UCSD-AML1 (cell line): ENCODE data around the gene C1QTNF4.

ENCODE experiments used
- DNase-seq: peaks from one replicate; lab custom pipeline; 2025; ENCODE audit not compliant: unreplicated experiment; lab: John Stamatoyannopoulos, UW

C1QTNF4 gene

DNA sequence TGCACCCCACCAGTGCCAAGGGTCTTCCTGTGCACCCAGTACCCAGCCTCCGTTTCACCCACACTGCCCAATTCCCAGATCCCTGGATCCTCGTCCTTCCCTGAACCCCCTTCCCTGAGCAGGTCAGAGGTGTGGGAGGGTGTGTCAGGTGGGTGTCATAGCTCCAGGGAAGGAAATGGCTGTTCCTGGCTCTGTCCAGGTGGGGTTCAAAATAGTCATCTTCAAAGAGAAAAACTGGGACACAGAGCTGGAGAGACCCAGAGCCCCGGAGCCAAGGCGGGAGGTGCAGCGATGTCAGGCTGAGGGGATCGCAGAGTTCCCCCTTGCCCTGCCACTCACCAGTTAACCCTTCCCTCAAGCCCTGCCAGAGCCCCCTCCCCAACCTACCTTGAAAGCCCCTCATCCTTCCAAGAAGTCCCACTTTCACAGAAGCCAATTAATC lies 698 bp downstream of the C1QTNF4 start:
- no peak for DNase-seq

- DNase-seq, result no peak
Measured at GRCh38 chr11:47592970-47593369, 1.2 kb downstream of the C1QTNF4 start.

DNA sequence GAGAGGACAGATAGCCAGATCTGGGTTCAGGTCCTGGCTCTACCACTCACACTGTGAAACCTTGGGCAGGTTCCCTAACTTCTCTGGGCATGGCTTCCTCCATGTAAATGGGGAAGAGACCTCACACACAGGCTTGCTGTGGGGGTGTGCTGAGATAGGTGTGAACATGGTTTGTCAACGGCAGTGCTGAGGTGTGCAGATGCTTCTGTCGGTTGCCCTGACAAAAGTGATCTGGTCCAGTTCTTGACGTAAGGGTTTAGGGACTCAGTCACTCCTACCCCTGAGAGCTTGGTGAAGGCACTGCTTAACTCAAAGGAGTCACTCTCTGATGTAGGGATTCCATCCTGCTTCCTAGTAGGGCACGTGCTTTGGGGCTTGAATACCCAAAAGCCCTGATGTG lies 2.0 kb downstream of the C1QTNF4 start:
- DNase-seq, result no peak

DNA sequence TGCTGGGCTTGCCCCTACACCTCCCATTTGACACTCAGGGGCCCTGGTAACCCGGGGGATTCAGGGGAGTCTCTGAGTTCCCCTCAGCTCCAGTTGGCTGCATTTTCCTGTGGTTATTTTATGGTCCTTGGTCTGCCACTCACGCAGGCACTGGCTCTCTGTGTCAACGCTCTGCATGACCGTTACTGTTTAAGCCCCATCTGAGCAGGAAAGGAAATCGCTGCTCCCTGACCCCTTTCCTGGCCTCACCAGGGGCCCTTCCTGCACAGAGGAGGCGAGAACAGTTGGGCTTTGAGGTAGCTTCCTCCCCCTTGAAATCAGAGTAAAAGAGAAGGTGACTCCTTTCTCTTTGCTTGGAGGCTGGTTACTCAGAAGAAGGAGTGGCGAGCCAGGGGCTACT lies 2.4 kb downstream of the C1QTNF4 start:
- peak; percentile 69 for DNase-seq

DNA sequence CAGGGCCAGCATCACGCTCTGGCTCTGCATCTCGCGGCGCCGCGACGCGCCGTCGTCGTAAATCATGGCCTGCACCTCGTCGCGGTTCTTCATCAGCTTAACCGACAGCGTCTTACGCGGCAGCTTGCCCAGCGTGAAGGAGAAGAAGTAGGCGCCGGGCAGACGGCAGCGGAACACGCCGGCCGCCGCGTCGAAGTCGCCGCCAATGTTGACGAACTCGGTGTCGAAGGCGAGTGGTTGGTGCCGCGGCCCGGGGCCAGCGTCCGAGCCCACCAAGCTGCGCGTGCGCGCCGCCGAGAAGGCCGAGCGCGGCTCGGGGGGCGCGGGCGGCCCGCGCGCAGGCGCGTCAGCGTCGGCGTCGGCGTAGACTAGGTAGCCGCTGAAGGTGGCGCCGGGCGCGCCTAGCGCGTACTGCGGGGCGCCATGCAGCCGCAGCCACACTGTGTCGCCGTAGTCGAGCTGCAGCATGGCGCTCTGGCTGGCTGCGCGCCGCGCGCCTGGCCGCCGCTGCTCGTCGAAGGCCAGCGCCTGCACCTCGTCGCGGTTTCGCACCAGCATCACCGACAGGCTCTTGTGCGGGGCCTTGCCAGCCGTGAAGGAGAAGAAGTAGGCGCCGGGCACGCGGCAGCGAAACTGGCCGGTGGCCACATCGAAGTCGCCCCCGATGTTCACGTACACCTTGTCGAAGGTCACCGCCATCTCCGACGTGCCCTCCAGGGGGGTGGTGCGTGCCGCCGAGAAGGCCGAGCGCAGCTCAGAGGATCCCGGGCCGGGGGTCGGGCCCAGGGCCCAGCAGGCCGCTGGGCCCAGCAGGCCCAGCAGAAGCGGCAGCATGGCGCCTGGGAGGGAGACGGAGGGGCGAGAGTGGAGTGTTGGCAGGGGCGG lies 4.0 kb downstream of the C1QTNF4 start:
- no peak for DNase-seq

DNA sequence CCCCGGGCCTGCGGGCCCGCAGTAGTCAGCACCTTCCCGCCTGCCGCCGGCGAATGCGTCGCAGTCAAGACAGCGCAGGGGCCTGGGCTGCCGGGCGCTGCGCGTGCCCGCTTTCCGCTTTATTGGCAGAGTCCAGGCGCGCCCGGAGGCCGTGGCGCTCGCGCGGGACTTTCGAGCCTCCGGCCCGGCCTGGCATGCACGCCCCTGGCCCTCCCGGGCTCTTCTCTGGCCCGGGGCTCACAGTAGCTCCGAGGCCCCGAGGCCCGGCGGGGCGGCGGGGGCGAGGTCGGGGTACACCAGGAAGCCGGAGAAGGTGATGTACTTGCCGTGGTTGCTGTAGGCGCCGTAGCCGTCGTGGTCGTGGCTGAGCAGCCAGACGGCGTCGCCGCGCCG lies 4.6 kb downstream of the C1QTNF4 start:
- no peak for DNase-seq

DNA sequence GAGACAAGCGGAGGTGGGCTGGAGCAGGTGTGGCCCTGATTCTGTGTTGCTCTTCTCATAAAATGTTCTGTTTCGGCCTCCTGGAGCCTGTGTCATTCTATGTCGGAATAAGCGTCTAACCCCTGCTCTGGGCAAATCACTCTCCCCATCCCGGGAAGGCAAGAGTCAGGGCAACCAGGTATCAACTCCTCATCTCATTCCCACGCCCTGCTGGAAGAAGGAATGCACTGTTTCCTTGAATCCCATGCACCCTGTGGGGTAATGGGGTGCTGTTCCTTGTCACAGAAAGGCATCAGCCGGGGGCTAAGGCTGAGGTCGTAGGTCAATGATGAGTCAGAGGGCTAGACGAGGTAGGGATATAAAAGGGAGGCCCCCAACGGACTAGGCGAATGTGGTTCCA lies 5.1 kb downstream of the C1QTNF4 start:
- no peak for DNase-seq

GRCh38 chr11:47587723-47588326 lies 6.4 kb downstream of the C1QTNF4 start:
- DNase-seq, result peak; percentile 25

DNA sequence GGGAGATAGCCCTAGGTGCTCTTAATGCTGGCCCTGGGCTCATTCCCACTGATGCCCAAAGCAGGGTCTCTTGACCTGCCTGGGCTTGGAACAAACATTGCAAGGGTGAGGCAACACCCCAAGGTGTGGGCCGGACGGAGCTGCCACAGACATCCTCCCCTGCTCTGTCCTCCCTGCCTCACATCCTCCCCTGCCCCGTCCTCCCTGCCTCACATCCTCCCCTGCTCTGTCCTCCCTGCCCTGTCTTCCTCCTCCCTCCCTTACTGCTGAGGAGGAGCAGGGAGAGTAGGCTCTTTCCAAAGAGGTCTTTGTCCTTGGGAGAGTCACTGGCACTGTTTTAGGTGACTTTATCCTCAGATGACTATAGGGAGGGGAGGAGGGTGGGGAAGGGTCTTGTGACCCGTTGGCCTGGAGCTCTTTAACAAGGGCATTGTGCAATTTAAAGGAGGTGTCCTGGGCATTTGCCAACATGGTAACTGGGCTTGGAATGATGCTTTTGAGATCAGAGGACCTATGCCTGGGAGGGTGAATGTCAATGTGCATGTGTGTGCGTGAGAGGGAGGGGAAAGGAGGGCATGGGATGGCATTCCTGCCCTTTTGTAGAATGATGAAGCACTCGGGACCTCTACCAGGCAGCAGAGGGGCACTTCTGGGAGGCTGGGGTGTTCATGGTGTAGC lies 7.0 kb downstream of the C1QTNF4 start:
- DNase-seq, result no peak

DNA sequence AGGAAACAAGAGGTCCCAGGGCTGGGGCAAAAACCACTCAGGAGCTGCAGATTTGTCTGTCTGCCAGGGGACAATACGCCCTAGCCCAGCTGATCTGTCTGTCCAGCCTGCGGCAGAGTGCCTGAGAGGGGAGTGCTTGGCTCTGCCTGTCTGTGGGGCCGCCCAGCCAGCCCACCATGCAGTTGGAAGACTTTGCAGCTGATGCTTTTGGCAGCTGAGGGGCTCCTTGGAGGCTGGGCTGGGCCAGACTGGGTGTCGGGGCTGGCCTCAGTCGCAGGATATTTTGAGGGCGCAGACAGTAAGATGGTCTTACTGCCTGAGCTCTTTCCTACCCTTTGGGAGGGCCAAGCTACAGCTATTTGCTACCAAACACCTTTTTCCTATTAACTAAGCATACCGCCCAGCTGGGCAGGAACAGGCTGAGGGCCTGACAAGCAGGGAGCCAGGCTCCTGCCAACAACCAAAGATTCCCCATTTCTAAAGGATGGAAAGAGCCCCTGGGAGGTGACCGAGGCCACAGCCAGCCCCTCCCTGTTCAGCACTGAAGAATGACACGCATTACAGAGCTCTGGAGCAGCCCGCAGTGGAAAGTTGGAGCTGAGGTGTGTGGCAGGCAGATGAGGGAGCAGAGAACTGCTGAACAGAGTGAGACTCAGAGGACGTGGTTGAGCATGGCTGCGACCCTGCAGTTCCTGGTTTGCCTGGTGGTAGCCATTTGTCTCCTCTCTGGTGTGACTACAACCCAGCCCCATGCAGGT lies 7.9 kb downstream of the C1QTNF4 start, which contains the start of gene FAM180B:
FAM180B (plus strand) TSS at position 581 of the 758 bp plus-strand sequence; CDS start at position 672, 91 bp downstream.
- DNase-seq, result no peak

DNA sequence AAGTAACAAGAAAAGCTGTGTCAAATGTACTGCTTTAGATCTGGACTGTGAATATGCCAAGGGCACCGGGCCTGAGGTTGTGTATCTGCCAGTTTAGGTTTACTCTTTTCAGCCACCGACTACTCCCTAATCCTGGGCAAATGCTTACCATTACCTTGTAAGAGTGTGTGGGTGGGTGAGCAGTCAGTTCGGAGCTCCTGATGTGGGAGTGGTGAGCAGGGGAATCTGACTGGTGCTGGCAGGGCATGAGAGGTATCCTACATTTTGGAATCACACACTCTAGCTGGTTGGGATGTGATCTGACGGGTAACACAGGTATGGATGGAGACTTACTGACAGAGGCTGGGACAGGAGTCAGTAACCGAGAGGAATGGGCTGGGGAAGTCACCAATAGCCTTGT lies 10.4 kb downstream of the C1QTNF4 start:
- no peak for DNase-seq

- DNase-seq, result peak; percentile 90
Measured at GRCh38 chr11:47578524-47579494, 15.4 kb downstream of the C1QTNF4 start, which contains the start of the genes KBTBD4 and NDUFS3. TSS of gene KBTBD4 (minus strand) at chr11:47578970. CDS start at chr11:47578951, 19 bp downstream. TSS of gene NDUFS3 (plus strand) at chr11:47579074. CDS start at chr11:47579092, 18 bp downstream.

- DNase-seq, result no peak
Measured at GRCh38 chr11:47577460-47578041, 16.7 kb downstream of the C1QTNF4 start.

DNA sequence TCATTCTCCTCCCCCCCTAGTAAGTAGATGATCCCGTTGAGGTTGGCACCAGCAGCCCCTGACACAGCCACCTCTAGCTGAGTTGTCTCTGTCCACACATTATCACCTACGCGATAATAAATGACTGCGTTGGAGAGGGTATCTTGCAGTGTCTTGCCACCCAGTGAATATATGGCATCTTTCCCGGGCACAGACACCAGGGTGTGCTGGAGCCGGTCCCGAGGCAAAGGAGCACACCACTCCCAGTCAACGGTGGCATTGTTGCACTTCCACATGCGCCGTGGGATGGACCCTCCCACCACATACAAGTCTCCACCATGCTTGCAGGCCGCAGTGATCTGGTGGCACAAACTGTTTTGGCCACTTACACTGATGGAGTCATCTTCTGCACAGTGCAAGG lies 20.9 kb downstream of the C1QTNF4 start:
- DNase-seq, result no peak

GRCh38 chr11:47572715-47573255 lies 21.4 kb downstream of the C1QTNF4 start:
- DNase-seq, result no peak

DNA sequence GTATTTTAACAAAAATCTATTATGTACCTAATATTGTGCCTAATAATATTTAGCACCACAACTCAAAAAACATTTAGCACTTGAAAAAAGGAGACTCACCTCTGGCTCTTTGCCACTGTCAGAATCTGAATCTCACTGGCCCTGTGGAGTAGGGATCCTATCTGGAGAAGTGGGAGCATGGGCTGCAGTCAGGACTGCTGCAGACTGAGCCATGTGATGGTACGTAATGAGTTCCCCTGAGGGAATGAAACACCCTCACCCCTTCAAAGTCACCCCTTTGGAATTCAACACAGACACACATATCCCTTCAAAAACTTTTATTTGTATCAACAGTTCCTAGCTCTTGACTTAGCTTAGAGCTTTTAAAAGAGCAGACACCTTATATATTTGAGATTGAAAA lies 22.3 kb downstream of the C1QTNF4 start:
- no peak for DNase-seq

- no peak for DNase-seq
Measured at GRCh38 chr11:47571357-47571729, 22.9 kb downstream of the C1QTNF4 start.

DNA sequence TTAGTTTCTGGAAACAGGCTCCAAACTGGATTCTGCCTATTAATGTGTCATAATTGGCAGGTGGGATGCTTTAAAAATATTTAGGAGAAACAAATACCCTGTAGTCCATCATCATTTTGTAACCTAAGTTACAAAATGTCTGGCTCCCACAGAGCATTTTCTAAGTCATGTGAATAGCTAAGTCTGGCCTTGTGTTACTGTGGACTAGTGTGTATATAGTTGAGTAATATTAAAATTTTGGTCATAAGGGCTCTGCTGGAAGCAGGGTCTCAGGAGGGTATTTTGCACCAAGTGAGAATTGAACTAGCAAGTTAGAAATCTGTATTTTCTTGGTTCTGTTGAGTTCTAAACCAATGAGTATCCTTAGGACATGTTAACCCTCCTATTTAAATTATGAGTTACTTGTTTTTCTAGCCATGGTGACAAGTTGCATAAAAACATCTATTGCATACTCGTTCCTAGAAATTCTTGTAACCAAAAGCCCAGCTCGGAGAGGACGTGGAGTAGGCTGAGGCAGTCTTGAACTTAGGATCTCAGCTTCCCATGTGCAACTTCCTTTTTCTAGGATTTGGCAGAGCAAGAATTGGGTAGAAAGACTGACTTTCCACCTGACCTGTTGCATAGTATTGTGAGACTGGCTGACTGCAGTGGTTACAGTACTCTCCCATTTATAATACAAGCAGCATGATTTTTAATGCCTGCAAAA lies 23.4 kb downstream of the C1QTNF4 start:
- DNase-seq, result no peak
